GM03348 (cell line): ENCODE measurements around the gene RFC5.
A peak's percentile ranks its signal among the peaks of the same experiment; 100 is the strongest.
"Not testable (repeated sequence)": the region's sequence is repeated elsewhere in the genome, so short reads cannot be mapped to it uniquely, and the experiment has no call there.

Experiments
- DNase-seq: peaks from one replicate; pipeline ENCODE4 v3.0.0; 2012; ENCODE audit warnings: low spot score

The RFC5 gene

GRCh38 chr12:118052324-118053070 lies 36.0 kb downstream of the RFC5 start:
- DNase-seq: peak; percentile 91

GRCh38 chr12:118053071-118053985 lies 36.8 kb downstream of the RFC5 start:
- peak; percentile 33 for DNase-seq

- no peak for DNase-seq
Measured at GRCh38 chr12:118055144-118055557, 38.6 kb downstream of the RFC5 start.

- DNase-seq: no peak
Measured at GRCh38 chr12:118055865-118056773, 39.6 kb downstream of the RFC5 start.

GRCh38 chr12:118058227-118058626 lies 41.7 kb downstream of the RFC5 start:
- DNase-seq: no peak

- DNase-seq: no peak
Measured at GRCh38 chr12:118058881-118059280, 42.4 kb downstream of the RFC5 start.

GRCh38 chr12:118059341-118060191 lies 43.1 kb downstream of the RFC5 start:
- peak; percentile 63 for DNase-seq

- peak; percentile 78 for DNase-seq
Measured at GRCh38 chr12:118060301-118061010, 44.0 kb downstream of the RFC5 start.

- DNase-seq: peak; percentile 91
Measured at GRCh38 chr12:118061011-118061872, 44.7 kb downstream of the RFC5 start, which contains the start of gene WSB2. WSB2 (minus strand) TSS chr12:118061179; CDS start chr12:118061048, 131 bp downstream.

GRCh38 chr12:118061873-118062843 lies 45.7 kb downstream of the RFC5 start:
- DNase-seq: peak; percentile 74

GRCh38 chr12:118063576-118064391 lies 47.3 kb downstream of the RFC5 start:
- peak; percentile 24 for DNase-seq

- DNase-seq: no peak
Measured at GRCh38 chr12:118064608-118065007, 48.1 kb downstream of the RFC5 start.

GRCh38 chr12:118065380-118065779 lies 48.9 kb downstream of the RFC5 start:
- no peak for DNase-seq

- no peak for DNase-seq
Measured at GRCh38 chr12:118068445-118068844, 51.9 kb downstream of the RFC5 start.

GRCh38 chr12:118070650-118071049 lies 54.1 kb downstream of the RFC5 start:
- no peak for DNase-seq

- DNase-seq: no peak
Measured at GRCh38 chr12:118073768-118074167, 57.3 kb downstream of the RFC5 start.

GRCh38 chr12:118081521-118081920 lies 65.0 kb downstream of the RFC5 start:
- not testable (repeated sequence) for DNase-seq
